ENCODE data around the gene HSD17B1. TPM values are rescaled to one million over a fixed set of nuclear protein-coding genes. Genes with fewer than 3 reads are reported as not detected.
A peak's percentile ranks its signal among the peaks of the same experiment; 100 is the strongest.

HSD17B1 gene
- total and polyA plus RNA-seq, 2 of the 13 experiments (the other 11 are each of a cell fraction or from before 2014, with no cell fraction given), result 0.54 to 0.93 TPM

DNA sequence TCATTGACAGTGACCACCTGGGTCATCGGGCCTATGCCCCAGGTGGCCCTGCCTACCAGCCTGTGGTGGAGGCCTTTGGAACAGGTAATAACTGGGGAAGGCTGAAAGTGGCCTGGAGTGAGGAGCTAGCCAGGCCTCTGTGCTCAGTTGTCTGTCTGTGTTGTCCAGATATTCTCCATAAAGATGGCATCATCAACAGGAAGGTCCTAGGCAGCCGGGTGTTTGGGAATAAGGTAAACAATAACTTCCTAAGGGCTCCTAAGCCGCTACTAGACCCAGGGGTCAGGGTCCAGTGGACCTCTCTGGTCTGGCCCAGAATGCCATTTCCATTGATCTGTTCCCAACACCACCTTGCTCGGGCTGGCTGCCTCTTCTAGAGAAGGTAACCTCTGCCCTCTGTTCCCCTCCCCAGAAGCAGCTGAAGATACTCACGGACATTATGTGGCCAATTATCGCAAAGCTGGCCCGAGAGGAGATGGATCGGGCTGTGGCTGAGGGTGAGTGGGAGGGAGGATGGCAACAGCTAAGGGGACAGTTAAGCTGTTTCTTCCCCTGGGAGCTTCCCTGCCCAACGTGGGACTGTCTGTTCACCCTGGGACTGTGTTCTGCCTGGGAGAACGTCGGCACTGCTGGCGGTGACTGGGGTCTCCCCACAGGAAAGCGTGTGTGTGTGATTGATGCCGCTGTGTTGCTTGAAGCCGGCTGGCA, 12.2 kb downstream of the HSD17B1 start (continued):
- TF ChIP-seq KLF16 (CRISPR knock-in tag; IDR thresholded peaks at IDR 0.05) (peak in 1 of 2 experiments; percentile 78; a peak in 2 of 4 replicates), SALL1 (CRISPR knock-in tag; IDR thresholded peaks at IDR 0.05) (peak; percentile 93), ZMYM3 (CRISPR knock-in tag; IDR thresholded peaks at IDR 0.05) (0 out of 2 replicates have a peak, but pooled peaks have one; percentile 26), FOXP1 (IDR thresholded peaks at IDR 0.05) (0 out of 2 replicates have a peak, but pooled peaks have one; percentile 30), FOXP1 (CRISPR knock-in tag; IDR thresholded peaks at IDR 0.05) (peak; percentile 78), LCORL (IDR thresholded peaks at IDR 0.05) (no peak), LCORL (CRISPR knock-in tag; IDR thresholded peaks at IDR 0.05) (peak; percentile 86), MEF2D (CRISPR knock-in tag; IDR thresholded peaks at IDR 0.05) (peak; percentile 49; the same call in 1 of the 2 replicates), TAF1 (CRISPR knock-in tag; IDR thresholded peaks at IDR 0.05) (peak; percentile 21; the same call in 1 of the 2 replicates), TBX2 (CRISPR knock-in tag; IDR thresholded peaks at IDR 0.05; ENCODE audit: borderline replicate concordance) (peak; percentile 61), ZNF878 (CRISPR knock-in tag; IDR thresholded peaks at IDR 0.05) (no peak)
- TF ChIP-seq, protein P1, sequence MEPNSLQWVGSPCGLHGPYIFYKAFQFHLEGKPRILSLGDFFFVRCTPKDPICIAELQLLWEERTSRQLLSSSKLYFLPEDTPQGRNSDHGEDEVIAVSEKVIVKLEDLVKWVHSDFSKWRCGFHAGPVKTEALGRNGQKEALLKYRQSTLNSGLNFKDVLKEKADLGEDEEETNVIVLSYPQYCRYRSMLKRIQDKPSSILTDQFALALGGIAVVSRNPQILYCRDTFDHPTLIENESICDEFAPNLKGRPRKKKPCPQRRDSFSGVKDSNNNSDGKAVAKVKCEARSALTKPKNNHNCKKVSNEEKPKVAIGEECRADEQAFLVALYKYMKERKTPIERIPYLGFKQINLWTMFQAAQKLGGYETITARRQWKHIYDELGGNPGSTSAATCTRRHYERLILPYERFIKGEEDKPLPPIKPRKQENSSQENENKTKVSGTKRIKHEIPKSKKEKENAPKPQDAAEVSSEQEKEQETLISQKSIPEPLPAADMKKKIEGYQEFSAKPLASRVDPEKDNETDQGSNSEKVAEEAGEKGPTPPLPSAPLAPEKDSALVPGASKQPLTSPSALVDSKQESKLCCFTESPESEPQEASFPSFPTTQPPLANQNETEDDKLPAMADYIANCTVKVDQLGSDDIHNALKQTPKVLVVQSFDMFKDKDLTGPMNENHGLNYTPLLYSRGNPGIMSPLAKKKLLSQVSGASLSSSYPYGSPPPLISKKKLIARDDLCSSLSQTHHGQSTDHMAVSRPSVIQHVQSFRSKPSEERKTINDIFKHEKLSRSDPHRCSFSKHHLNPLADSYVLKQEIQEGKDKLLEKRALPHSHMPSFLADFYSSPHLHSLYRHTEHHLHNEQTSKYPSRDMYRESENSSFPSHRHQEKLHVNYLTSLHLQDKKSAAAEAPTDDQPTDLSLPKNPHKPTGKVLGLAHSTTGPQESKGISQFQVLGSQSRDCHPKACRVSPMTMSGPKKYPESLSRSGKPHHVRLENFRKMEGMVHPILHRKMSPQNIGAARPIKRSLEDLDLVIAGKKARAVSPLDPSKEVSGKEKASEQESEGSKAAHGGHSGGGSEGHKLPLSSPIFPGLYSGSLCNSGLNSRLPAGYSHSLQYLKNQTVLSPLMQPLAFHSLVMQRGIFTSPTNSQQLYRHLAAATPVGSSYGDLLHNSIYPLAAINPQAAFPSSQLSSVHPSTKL (CRISPR knock-in tag; IDR thresholded peaks at IDR 0.05), result peak; percentile 91
- TF ChIP-seq, protein P2, sequence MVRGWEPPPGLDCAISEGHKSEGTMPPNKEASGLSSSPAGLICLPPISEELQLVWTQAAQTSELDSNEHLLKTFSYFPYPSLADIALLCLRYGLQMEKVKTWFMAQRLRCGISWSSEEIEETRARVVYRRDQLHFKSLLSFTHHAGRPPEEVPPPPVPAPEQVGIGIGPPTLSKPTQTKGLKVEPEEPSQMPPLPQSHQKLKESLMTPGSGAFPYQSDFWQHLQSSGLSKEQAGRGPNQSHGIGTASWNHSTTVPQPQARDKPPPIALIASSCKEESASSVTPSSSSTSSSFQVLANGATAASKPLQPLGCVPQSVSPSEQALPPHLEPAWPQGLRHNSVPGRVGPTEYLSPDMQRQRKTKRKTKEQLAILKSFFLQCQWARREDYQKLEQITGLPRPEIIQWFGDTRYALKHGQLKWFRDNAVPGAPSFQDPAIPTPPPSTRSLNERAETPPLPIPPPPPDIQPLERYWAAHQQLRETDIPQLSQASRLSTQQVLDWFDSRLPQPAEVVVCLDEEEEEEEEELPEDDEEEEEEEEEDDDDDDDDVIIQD (CRISPR knock-in tag; IDR thresholded peaks at IDR 0.05; ENCODE audit: low read depth), result peak; percentile 57
- TF ChIP-seq, protein P3, sequence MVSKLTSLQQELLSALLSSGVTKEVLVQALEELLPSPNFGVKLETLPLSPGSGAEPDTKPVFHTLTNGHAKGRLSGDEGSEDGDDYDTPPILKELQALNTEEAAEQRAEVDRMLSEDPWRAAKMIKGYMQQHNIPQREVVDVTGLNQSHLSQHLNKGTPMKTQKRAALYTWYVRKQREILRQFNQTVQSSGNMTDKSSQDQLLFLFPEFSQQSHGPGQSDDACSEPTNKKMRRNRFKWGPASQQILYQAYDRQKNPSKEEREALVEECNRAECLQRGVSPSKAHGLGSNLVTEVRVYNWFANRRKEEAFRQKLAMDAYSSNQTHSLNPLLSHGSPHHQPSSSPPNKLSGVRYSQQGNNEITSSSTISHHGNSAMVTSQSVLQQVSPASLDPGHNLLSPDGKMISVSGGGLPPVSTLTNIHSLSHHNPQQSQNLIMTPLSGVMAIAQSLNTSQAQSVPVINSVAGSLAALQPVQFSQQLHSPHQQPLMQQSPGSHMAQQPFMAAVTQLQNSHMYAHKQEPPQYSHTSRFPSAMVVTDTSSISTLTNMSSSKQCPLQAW (CRISPR knock-in tag; IDR thresholded peaks at IDR 0.05), result peak; percentile 29; the same call in 1 of the 2 replicates
- TF ChIP-seq, protein P4, sequence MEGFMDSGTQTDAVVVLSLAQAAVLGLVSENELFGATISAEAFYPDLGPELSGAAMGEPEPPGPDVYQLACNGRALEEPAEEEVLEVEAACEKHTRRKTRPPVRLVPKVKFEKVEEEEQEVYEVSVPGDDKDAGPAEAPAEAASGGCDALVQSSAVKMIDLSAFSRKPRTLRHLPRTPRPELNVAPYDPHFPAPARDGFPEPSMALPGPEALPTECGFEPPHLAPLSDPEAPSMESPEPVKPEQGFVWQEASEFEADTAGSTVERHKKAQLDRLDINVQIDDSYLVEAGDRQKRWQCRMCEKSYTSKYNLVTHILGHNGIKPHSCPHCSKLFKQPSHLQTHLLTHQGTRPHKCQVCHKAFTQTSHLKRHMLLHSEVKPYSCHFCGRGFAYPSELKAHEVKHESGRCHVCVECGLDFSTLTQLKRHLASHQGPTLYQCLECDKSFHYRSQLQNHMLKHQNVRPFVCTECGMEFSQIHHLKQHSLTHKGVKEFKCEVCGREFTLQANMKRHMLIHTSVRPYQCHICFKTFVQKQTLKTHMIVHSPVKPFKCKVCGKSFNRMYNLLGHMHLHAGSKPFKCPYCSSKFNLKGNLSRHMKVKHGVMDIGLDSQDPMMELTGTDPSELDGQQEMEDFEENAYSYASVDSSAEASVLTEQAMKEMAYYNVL (CRISPR knock-in tag; IDR thresholded peaks at IDR 0.05; ENCODE audit: borderline replicate concordance), result peak; percentile 53; the same call in 1 of the 2 replicates
- TF ChIP-seq, protein P5, sequence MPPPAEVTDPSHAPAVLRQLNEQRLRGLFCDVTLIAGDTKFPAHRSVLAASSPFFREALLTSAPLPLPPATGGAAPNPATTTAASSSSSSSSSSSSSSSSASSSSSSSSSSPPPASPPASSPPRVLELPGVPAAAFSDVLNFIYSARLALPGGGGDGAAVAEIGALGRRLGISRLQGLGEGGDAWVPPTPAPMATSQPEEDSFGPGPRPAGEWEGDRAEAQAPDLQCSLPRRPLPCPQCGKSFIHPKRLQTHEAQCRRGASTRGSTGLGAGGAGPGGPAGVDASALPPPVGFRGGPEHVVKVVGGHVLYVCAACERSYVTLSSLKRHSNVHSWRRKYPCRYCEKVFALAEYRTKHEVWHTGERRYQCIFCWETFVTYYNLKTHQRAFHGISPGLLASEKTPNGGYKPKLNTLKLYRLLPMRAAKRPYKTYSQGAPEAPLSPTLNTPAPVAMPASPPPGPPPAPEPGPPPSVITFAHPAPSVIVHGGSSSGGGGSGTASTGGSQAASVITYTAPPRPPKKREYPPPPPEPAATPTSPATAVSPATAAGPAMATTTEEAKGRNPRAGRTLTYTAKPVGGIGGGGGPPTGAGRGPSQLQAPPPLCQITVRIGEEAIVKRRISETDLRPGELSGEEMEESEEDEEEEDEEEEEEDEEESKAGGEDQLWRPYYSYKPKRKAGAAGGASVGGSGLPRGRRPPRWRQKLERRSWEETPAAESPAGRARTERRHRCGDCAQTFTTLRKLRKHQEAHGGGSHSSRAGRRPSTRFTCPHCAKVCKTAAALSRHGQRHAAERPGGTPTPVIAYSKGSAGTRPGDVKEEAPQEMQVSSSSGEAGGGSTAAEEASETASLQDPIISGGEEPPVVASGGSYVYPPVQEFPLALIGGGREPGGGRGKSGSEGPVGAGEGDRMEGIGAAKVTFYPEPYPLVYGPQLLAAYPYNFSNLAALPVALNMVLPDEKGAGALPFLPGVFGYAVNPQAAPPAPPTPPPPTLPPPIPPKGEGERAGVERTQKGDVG (CRISPR knock-in tag; IDR thresholded peaks at IDR 0.05; ENCODE audit: borderline replicate concordance), result peak; percentile 70
